HG02840 (cell line): Measurements from ENCODE around the gene GPR55.

Experiments used
- ATAC-seq: cut with Tn5 transposase; IDR thresholded peaks from one replicate; pipeline ENCODE4 v1.9.1; 2021; ENCODE audit warnings: mild to moderate bottlenecking, moderate library complexity, moderate number of reproducible peaks; ENCODE audit not compliant: unreplicated experiment, low FRiP score

GPR55 gene

GRCh38 chr2:230871361-230872150 is 53.5 kb downstream of the GPR55 start:
- ATAC-seq: no peak

GRCh38 chr2:230870544-230871360 is 54.3 kb downstream of the GPR55 start:
- ATAC-seq: no peak

- no peak for ATAC-seq
These were observed 55.0 kb downstream of the GPR55 start for GRCh38 chr2:230869914-230870543.

GRCh38 chr2:230868947-230869913 is 55.8 kb downstream of the GPR55 start:
- ATAC-seq: no peak

GRCh38 chr2:230868161-230868946 is 56.7 kb downstream of the GPR55 start:
- no peak for ATAC-seq

GRCh38 chr2:230866756-230867523 is 58.1 kb downstream of the GPR55 start:
- ATAC-seq: no peak

- no peak for ATAC-seq
These were observed 59.0 kb downstream of the GPR55 start for GRCh38 chr2:230865766-230866755.

GRCh38 chr2:230865307-230865765 is 59.7 kb downstream of the GPR55 start:
- ATAC-seq: no peak

- peak; percentile 51 for ATAC-seq
These were observed 60.3 kb downstream of the GPR55 start, which contains the start of gene ITM2C for GRCh38 chr2:230864605-230865306. Gene ITM2C (plus strand): TSS chr2:230864942. CDS start chr2:230865026, 84 bp downstream.

- no peak for ATAC-seq
These were observed 60.9 kb downstream of the GPR55 start for GRCh38 chr2:230864122-230864604.

GRCh38 chr2:230863442-230864121 is 61.5 kb downstream of the GPR55 start:
- ATAC-seq: no peak

- ATAC-seq: no peak
These were observed 62.0 kb downstream of the GPR55 start for GRCh38 chr2:230863031-230863430.

GRCh38 chr2:230862292-230862691 is 62.8 kb downstream of the GPR55 start:
- no peak for ATAC-seq

GRCh38 chr2:230861552-230862255 is 63.3 kb downstream of the GPR55 start:
- ATAC-seq: no peak
